NCI-H187 (cell line): ENCODE measurements around the gene PSME1.

Experiments used
- DNase-seq, 2 experiments: peaks; one replicate each; lab custom pipeline; 2025; lab: John Stamatoyannopoulos, UW

Gene PSME1

DNA sequence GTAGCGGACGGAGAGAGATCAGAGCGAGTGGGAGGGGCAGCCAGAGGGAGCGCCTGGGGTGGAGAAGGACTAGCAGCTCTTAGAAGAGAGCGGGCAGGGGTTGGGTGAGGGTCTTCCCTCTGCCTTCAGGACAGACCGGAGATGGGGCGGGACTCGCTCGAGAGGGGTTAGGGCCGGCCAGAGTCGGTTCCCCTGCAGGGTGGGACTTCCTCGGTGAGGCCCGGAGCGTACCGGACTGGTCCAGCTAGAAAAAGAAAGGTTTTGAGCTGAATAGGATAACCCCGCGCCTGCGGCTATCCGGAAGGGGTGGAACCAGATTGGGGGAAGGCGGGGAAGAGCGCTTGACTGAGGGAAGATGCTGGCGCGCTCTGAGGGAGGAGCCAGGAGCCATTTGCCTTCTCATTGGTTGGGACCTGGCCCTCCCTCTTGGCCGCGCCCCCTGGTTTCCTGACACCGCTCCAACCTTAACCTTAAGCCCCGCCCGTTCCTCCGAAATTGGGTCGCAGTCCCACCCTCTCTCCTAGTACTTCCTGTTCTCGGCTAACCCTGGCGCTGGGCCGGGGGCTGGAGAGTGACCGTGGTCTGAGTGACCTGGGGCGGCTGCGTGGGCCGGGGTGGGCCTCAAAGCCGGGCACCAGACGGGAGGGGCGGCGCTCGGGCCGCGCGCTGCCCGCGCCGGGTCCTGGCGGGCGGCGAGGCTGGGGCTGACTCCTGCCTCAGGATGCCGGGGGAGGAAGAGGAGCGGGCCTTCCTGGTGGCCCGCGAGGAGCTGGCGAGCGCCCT, 11.2 kb downstream of the PSME1 start, which contains the start of gene RNF31:
TSS of gene RNF31 (plus strand) at position 521 of the 783 bp plus-strand sequence. CDS start at position 722, 201 bp downstream.
- peak; percentile 96 to 98 for DNase-seq

- DNase-seq = no peak
Observed at GRCh38 chr14:24147761-24148428, 11.9 kb downstream of the PSME1 start.

GRCh38 chr14:24149302-24149969, 13.4 kb downstream of the PSME1 start:
- DNase-seq = no peak

DNA sequence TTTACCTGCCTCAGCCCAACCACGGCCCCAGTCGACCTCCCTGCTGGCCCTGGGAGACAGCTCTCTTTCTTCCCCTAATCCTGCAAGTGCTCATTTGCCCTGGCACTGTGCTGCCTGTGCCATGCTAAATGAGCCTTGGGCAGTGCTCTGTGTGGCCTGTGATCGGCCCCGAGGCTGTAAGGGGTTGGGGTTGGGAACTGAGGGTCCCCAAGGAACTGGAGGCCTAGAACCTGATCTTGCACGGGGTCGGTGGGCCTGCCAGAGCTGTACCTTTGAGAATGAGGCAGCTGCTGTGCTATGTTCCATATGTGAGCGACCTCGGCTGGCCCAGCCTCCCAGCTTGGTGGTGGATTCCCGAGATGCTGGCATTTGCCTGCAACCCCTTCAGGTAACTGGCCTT, 14.1 kb downstream of the PSME1 start:
- no peak for DNase-seq

DNA sequence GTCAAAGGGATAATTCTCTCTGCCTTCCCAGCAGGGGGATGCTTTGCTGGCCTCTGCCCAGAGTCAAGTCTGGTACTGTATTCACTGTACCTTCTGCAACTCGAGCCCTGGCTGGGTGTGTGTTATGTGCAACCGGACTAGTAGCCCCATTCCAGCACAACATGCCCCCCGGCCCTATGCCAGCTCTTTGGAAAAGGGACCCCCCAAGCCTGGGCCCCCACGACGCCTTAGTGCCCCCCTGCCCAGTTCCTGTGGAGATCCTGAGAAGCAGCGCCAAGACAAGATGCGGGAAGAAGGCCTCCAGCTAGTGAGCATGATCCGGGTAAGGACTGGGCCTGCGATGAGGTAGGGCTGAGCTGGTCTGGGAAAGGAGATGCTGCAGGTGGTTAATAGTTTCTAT, 14.6 kb downstream of the PSME1 start:
- no peak for DNase-seq

DNA sequence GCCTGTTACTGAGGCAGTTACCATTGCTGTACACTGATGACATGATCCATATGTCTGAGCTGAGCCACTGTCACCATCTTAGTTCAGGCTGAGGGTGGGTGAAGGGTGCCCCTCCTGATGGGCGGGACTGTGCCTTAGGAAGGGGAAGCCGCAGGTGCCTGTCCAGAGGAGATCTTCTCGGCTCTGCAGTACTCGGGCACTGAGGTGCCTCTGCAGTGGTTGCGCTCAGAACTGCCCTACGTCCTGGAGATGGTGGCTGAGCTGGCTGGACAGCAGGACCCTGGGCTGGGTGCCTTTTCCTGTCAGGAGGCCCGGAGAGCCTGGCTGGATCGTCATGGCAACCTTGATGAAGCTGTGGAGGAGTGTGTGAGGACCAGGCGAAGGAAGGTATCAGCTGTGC, 15.0 kb downstream of the PSME1 start:
- DNase-seq = no peak

- no peak for DNase-seq
Observed at GRCh38 chr14:24151404-24152080, 15.5 kb downstream of the PSME1 start.

- DNase-seq = no peak
Observed at GRCh38 chr14:24155100-24155499, 19.1 kb downstream of the PSME1 start.

DNA sequence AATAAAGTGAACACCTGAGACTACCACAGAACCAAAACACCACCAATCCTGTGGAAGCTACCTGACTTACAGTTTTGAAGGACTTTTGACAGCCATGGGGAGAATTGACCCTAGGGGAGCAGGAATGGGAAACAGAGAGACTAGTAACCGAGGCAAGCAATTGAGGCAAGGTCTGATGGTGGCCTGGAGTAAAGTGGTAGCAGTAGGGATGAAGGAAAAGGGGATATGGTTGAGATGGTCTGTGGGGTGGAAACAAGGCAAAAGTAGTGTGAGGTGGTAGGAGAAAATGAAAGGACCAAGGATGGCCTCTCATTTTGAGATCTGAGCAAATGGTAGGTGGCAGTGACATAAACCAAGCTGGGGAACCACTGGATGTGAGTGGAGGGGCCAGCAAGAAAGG, 20.8 kb downstream of the PSME1 start:
- DNase-seq = no peak

- no peak for DNase-seq
Observed at GRCh38 chr14:24157331-24157730, 21.3 kb downstream of the PSME1 start.

DNA sequence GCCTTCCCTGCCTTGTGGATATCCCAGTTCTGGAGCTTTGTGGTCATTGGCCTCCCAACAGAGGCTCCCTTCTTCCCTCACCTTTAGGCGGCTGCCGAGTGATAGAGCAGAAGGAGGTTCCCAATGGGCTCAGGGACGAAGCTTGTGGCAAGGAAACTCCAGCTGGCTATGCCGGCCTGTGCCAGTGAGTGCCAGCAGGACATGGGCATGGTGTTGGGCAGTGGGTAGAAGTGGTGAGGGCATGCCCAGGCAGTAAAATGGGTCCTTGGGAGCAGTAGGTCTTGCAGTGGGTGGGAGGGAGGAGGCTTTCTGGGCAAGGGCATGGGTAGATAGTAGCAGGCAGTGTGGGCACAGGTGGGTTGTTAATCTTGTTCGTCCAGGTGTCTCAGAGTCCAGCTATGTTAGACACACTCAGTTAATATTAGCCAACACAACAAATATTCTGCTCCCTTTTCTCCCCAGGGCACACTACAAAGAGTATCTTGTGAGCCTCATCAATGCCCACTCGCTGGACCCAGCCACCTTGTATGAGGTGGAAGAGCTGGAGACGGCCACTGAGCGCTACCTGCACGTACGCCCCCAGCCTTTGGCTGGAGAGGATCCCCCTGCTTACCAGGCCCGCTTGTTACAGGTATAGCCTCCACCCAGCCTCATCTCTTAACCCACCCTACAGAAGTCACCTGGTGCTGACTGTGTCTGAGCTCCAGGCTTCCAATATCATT, 23.9 kb downstream of the PSME1 start:
- DNase-seq = no peak

DNA sequence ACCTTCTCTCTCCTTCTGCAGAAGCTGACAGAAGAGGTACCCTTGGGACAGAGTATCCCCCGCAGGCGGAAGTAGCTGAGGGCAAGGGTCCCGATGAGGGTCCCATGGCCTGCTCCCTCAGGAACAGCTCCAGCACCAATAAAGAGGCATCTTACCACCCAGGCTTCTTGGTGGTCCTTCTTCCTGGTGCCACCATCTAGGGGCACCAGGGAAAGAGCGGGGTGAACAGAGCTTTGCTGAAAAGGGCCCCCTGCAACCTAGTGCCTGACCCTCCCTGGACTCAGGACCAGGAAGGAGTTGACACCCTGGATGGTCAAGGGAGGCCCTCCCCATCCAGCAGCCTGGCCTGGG, 24.5 kb downstream of the PSME1 start:
- DNase-seq = no peak

- peak; percentile 95 to 98 for DNase-seq
Observed at GRCh38 chr14:24160850-24161804, 25.1 kb downstream of the PSME1 start, which contains the start of gene IRF9. Gene IRF9, plus strand, starts transcription at chr14:24161265. Its CDS starts 880 bp downstream, at chr14:24162145.

GRCh38 chr14:24162093-24162492, 26.1 kb downstream of the PSME1 start:
- no peak for DNase-seq

- DNase-seq = no peak
Observed at GRCh38 chr14:24164518-24164991, 28.6 kb downstream of the PSME1 start.

DNA sequence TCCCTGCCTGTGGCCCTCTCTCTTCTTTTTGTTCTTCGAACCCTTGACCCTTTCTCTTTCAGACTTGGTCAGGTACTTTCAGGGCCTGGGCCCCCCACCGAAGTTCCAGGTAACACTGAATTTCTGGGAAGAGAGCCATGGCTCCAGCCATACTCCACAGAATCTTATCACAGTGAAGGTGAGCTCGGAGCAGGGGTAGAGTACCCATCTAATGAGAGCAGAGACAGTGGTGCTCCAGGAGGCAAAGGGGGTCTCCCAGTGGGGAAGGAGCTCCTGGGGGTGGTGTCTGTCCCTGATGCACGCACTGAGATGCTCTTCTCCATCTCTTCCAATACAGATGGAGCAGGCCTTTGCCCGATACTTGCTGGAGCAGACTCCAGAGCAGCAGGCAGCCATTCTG, 29.8 kb downstream of the PSME1 start:
- no peak for DNase-seq

DNA sequence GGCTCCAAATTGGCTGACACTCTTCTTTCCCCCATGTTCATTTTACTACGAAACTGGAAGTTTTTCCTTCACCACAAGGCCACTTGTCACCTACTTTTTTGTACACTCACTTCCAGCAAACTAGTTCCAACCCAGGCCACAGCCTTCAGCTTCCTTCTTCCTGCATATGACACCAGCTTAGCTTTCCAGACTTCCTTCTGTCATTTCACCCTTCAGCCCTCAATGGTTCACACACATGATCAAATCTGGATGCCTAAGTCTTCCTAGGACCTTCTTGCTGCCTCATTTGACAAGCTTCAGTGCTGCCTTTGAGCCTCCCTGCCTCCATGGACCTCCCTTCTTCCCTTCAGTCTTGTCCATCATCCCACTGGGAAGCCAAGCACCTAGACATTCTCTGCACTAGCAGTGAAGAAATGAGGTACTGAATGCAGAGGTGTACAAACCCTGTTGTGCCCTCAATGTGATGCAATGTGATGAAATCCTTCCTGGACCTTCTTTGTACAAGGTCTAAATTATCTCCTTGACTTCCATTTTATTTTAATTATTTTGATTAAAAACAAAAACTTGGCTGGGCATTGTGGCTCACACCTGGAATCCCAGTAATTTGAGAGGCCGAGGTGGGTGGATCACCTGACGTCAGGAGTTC, 31.6 kb downstream of the PSME1 start:
- DNase-seq = no peak

DNA sequence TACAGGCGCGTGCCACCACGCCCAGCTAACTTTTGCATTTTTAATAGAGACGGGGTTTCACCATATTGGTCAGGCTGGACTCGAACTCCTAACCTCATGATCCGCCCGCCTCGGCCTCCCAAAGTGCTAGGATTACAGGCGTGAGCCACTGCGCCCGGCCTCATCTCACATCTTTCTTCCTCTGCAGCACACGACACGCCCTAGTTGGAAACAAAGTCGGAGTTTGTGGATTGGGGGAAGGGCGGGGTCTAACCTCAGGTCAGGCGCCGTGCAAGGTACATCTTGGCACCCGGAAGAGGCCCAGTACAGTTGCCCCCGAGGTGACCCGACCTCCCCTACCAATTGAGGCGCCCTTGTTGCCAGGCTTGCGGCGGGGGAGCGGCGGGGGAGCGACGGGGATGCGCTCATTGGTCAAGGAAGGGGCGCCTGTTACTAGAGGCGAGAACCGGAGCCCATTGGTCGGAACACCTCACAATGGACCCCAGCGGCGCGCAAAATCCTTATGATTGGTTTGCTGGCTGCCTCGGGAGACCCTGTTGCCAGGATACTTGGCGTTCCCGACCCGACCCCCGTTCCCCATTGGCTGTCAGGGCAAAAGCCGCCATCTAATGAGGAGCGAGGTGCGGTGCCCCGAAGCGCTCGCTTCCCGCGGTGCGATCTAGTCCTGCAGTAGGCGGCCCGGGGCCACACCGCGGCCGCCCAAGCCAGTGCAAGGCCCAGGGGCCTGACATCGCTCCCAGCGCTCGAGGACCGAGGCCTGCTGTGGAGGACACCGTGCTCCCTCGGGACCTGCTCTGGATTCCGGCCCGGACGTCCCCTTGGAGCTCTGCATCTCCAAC, 35.6 kb downstream of the PSME1 start, which contains the start of gene REC8:
TSS of gene REC8 (plus strand) at position 659 of the 839 bp plus-strand sequence. CDS start 473 bp downstream, outside the sequence.
- peak; percentile 96 to 98 for DNase-seq
